Muscle layer of colon (tissue), 2 donors: ENCODE results near the gene SELENOM.
"Not testable (repeated sequence)": the region's sequence is repeated elsewhere in the genome, so short reads cannot be mapped to it uniquely, and the experiment has no call there.

Experiments used
- H3K27ac ChIP-seq: one replicate; pipeline ENCODE4 v1.7.0; 2013; ENCODE audit warnings: low read depth, mild to moderate bottlenecking, low read length, moderate library complexity
- H3K27me3 ChIP-seq, 2 donors: one replicate each; pipeline ENCODE4 v1.7.0; 2013; ENCODE audit warnings: low read length in 2 of 2, mild to moderate bottlenecking in 2 of 2; ENCODE audit not compliant: insufficient read depth in 2 of 2, control insufficient read depth in 1 of 2
- H3K36me3 ChIP-seq: one replicate; pipeline ENCODE4 v1.7.0; 2013; ENCODE audit warnings: mild to moderate bottlenecking, low read length; ENCODE audit not compliant: insufficient read depth
- H3K4me1 ChIP-seq: one replicate; pipeline ENCODE4 v1.7.0; 2013; ENCODE audit warnings: mild to moderate bottlenecking, low read length; ENCODE audit not compliant: insufficient read depth
- H3K4me3 ChIP-seq, 2 donors: one replicate each; pipeline ENCODE4 v1.7.0; 2013; ENCODE audit warnings: low read length in 2 of 2, low read depth in 1 of 2, mild to moderate bottlenecking in 1 of 2, moderate library complexity in 1 of 2
- H3K9ac ChIP-seq: one replicate; pipeline ENCODE4 v1.7.0; 2013; ENCODE audit warnings: low read length
- H3K9me3 ChIP-seq: one replicate; pipeline ENCODE4 v1.7.0; 2013; ENCODE audit warnings: mild to moderate bottlenecking, low read length
- donor health status: abdominal sarcoma.
- donor health status: Adenocarcinoma of cecum.

Gene SELENOM

DNA sequence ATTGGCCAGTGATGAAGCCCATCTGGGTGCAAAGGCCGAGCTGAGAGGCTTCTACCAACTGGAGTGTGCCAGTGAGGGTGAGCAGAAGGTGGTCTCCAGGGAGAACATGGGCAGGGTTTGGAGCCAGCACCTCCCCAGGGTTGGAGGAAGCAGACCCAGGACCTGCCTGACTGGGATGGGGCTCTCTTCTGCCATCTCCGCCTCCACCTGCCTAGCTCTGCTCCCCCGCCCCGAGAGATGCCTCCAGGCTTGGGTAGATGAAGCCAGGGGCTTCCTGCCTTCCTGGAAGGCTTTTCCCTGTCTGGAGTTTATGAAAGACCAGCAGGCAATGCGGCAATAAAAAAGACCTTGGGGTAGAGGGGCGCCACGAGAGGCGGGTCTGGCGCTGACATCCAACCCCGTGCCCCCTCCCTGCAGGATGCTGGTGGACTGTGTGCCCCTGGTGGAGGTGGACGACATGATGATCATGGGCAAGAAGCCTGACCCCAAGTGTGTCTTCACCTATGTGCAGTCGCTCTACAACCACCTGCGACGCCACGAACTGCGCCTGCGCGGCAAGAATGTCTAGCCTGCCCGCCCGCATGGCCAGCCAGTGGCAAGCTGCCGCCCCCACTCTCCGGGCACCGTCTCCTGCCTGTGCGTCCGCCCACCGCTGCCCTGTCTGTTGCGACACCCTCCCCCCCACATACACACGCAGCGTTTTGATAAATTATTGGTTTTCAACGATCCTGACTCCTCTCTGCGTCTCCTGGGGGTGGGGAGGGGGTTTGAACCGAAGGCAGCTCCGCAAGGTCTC, 3.3 kb downstream of the SELENOM start:
- H3K4me1 ChIP-seq = peaks cover 61% of the 10 kb centered on the region
- peak overlapping the region; percentile 91 for H3K9ac ChIP-seq
- H3K36me3 ChIP-seq = peaks cover 56% of the 10 kb centered on the region
- no peaks in the 10 kb centered on the region for H3K27me3 ChIP-seq
- H3K4me3 ChIP-seq = peak overlapping the region in 1 of 2 donors; percentile 29
- H3K9me3 ChIP-seq = no peaks in the 10 kb centered on the region
- H3K27ac ChIP-seq = peak overlapping the region; percentile 85

- Histone ChIP-seq H3K27ac (peak overlapping the region; percentile 85), H3K9me3 (no peaks in the 10 kb centered on the region), H3K36me3 (peaks cover 63% of the 10 kb centered on the region), H3K4me1 (peaks cover 67% of the 10 kb centered on the region), H3K4me3 (peak overlapping the region in 1 of 2 donors; percentile 29), H3K27me3 (no peaks in the 10 kb centered on the region), H3K9ac (peak overlapping the region; percentile 91)
Measured at GRCh38 chr22:31103111-31103510, 4.3 kb downstream of the SELENOM start.

GRCh38 chr22:31102441-31103081, 4.8 kb downstream of the SELENOM start:
- Histone ChIP-seq H3K27ac (peak overlapping the region; percentile 85), H3K9ac (peak overlapping the region; percentile 91), H3K36me3 (peaks cover 69% of the 10 kb centered on the region), H3K4me1 (peaks cover 70% of the 10 kb centered on the region), H3K27me3 (no peaks in the 10 kb centered on the region), H3K9me3 (no peaks in the 10 kb centered on the region), H3K4me3 (peak overlapping the region in 1 of 2 donors; percentile 29)

- H3K9me3 ChIP-seq = no peaks in the 10 kb centered on the region
- peak overlapping the region; percentile 80 for H3K27ac ChIP-seq
- peaks cover 78% of the 10 kb centered on the region for H3K4me1 ChIP-seq
- H3K36me3 ChIP-seq = peaks cover 84% of the 10 kb centered on the region
- H3K9ac ChIP-seq = no peak overlapping the region
- no peak overlapping the region for H3K4me3 ChIP-seq
- H3K27me3 ChIP-seq = no peaks in the 10 kb centered on the region
Measured at GRCh38 chr22:31100762-31101525, 6.4 kb downstream of the SELENOM start.

DNA sequence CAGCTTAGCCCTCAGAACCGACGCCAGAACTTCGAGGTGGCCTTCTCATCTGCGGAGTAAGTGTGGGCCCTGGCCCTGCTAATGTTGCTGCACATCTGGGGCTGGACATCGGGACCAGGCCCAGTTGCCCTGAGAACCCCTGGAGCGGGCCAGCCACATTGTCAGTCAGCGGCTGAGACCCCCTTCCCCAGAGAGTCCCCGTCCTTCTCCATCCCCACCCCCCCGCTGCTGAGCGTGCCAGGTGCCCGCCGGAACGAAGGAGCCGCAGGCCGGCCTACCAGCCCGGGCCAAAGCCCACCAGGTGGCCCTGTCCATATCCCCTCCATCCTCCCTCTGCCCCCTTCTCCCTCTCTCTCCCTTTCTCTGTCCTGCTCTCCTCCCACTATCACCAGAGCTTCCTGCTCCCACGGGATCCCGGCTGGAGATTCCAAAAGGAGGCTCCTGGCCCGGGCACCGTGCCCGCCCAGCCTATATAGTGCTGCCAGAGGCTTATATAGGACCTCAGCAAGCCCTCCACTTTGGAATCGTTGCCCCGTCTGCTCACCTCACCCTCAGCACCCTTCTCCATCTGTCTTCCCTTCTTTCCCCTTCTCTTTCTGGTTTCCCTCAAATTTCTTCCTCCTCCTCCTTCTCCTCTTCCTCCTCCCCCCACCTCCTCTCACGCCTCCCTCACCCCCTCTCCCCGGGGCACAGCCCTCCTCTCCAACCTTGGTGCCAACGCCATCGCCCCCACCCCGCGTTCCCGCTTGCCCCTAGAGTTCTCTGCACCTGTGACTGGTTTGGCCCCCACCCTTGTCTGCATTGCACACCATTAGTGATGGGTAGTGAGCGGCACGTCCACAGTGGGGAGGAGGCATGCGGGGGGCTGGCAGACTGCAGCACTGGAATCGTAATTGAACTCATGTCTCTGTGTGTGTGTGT, 7.3 kb downstream of the SELENOM start:
- no peaks in the 10 kb centered on the region for H3K9me3 ChIP-seq
- H3K4me1 ChIP-seq = peaks cover 80% of the 10 kb centered on the region
- H3K36me3 ChIP-seq = peaks cover 85% of the 10 kb centered on the region
- peak overlapping the region; percentile 8 for H3K9ac ChIP-seq
- no peak overlapping the region for H3K4me3 ChIP-seq
- H3K27ac ChIP-seq = peak overlapping the region; percentile 80
- no peaks in the 10 kb centered on the region for H3K27me3 ChIP-seq

DNA sequence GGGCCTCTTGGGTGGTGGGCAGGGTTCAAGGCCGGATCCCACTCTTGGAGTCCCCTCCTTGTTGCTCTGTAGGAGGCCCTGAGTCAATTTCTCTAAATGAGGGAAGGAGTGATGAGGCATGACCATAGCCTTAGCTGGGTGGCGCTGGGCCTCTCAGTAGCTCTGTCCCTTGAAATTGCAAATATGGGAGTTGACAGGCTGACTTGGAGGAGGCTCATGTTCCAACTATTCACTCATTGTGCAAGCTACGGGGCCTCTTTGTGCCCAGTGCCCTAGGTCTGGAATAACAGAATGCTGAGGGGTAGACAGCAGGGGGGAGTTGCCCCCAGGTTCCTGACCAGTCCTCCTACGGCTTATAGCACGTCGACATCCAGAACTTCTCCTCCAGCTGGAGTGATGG, 8.0 kb downstream of the SELENOM start:
- H3K27me3 ChIP-seq = no peaks in the 10 kb centered on the region
- H3K27ac ChIP-seq = peak overlapping the region; percentile 88
- H3K9me3 ChIP-seq = no peaks in the 10 kb centered on the region
- peaks cover 88% of the 10 kb centered on the region for H3K36me3 ChIP-seq
- H3K4me1 ChIP-seq = peaks cover 83% of the 10 kb centered on the region
- H3K9ac ChIP-seq = peak overlapping the region; percentile 8
- H3K4me3 ChIP-seq = peak overlapping the region in 1 of 2 donors; percentile 38

- peak overlapping the region; percentile 88 for H3K27ac ChIP-seq
- H3K4me3 ChIP-seq = peak overlapping the region; percentile 8 to 42
- peaks cover 75% of the 10 kb centered on the region for H3K4me1 ChIP-seq
- no peaks in the 10 kb centered on the region for H3K9me3 ChIP-seq
- no peaks in the 10 kb centered on the region for H3K27me3 ChIP-seq
- peaks cover 92% of the 10 kb centered on the region for H3K36me3 ChIP-seq
- H3K9ac ChIP-seq = peak overlapping the region; percentile 65
Measured at GRCh38 chr22:31098632-31099110, 8.7 kb downstream of the SELENOM start.

DNA sequence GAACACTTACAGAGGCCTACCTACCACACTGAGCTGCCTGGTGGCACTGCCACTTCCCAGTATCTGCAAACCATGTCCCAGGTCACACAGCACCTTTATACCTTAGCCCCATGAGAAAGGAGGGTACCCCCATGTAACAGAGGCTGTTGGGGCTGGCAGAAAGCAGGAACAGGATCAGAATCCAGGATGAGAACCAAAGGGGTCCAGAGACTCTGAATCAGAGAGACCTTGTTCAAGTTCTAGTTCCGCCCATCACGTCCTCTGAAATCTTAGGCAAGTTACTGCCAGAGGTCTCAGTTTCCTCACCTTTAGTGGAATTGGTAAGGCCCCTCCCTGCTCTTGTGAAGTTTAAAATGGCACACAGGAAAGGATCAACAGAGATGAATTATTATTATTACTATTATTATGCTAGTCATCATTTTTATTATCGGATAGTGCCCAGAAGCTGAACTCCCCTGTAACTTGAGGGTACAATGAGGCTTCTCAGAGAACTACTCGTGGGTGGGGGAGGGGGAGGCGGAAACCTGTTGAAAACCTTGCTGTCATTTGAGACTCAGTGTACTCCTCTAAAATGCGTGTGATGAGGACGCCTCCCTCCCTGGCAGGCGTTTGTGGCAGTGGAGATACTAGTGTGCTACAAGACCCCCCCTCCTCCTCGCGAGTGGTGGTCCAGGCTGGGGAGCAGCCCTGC, 9.3 kb downstream of the SELENOM start:
- H3K27ac ChIP-seq = peak overlapping the region; percentile 88
- peaks cover 70% of the 10 kb centered on the region for H3K4me1 ChIP-seq
- peaks cover 88% of the 10 kb centered on the region for H3K36me3 ChIP-seq
- peak overlapping the region; percentile 65 for H3K9ac ChIP-seq
- H3K27me3 ChIP-seq = no peaks in the 10 kb centered on the region
- no peaks in the 10 kb centered on the region for H3K9me3 ChIP-seq
- peak overlapping the region; percentile 8 to 42 for H3K4me3 ChIP-seq

GRCh38 chr22:31097539-31097938, 9.8 kb downstream of the SELENOM start:
- H3K4me1 ChIP-seq = peaks cover 65% of the 10 kb centered on the region
- peak overlapping the region; percentile 88 for H3K27ac ChIP-seq
- peak overlapping the region; percentile 75 for H3K9ac ChIP-seq
- peaks cover 89% of the 10 kb centered on the region for H3K36me3 ChIP-seq
- H3K9me3 ChIP-seq, H3K27me3 ChIP-seq: not testable (repeated sequence)
- peak overlapping the region in 1 of 2 donors; percentile 42 for H3K4me3 ChIP-seq

- Histone ChIP-seq H3K9ac (peak overlapping the region; percentile 75), H3K4me1 (peaks cover 58% of the 10 kb centered on the region), H3K36me3 (peaks cover 89% of the 10 kb centered on the region), H3K27ac (peak overlapping the region; percentile 82), H3K27me3 (no peaks in the 10 kb centered on the region), H3K4me3 (peak overlapping the region; percentile 2 to 86), H3K9me3 (no peaks in the 10 kb centered on the region)
Measured at GRCh38 chr22:31096657-31097279, 10.6 kb downstream of the SELENOM start.
